Chondrocyte (in vitro differentiated cells): ENCODE results near the gene ARHGAP12. TPM values are rescaled to one million over a fixed set of nuclear protein-coding genes. Genes with fewer than 3 reads are reported as not detected.

ENCODE experiments used
- DNase-seq: peaks from one replicate; pipeline ENCODE4 v3.0.0; 2021; ENCODE audit warnings: mixed read lengths, low spot score
- H3K27ac Mint-ChIP-seq: one replicate; pipeline ENCODE4 v1.8.0; 2021; ENCODE audit warnings: mild to moderate bottlenecking, moderate library complexity, mixed read lengths; ENCODE audit not compliant: unreplicated experiment
- H3K27me3 Mint-ChIP-seq: 2 replicates; pipeline ENCODE4 v1.8.0; 2021; ENCODE audit warnings: low read depth, mixed read lengths
- H3K36me3 Mint-ChIP-seq: 2 replicates; pipeline ENCODE4 v1.8.0; 2021; ENCODE audit warnings: low read depth, mixed read lengths
- H3K4me1 Mint-ChIP-seq: 2 replicates; pipeline ENCODE4 v1.8.0; 2021; ENCODE audit warnings: low read depth, mild to moderate bottlenecking, mixed read lengths
- H3K4me3 Mint-ChIP-seq: one replicate; pipeline ENCODE4 v1.8.0; 2021; ENCODE audit warnings: mild to moderate bottlenecking, moderate library complexity, mixed read lengths; ENCODE audit not compliant: unreplicated experiment
- H3K9me3 Mint-ChIP-seq: 2 replicates; pipeline ENCODE4 v1.8.0; 2021; ENCODE audit warnings: low read depth, mixed read lengths
- total RNA-seq: library from RNA; stranded (reverse); gene quantifications from 3 replicates; pipeline ENCODE4 v1.2.1, GENCODE V29; 2021
- TF ChIP-seq, protein P1 (sequence below): fragments of 200-600 bp; sonication (generic); IDR thresholded peaks from 2 replicates; pipeline ENCODE4 v1.5.0; 2021; ENCODE audit warnings: antibody characterized with exemption, mild to moderate bottlenecking, moderate library complexity

Gene ARHGAP12
- total RNA-seq, 1 donor from 2014 or later, result 18.1 TPM

DNA sequence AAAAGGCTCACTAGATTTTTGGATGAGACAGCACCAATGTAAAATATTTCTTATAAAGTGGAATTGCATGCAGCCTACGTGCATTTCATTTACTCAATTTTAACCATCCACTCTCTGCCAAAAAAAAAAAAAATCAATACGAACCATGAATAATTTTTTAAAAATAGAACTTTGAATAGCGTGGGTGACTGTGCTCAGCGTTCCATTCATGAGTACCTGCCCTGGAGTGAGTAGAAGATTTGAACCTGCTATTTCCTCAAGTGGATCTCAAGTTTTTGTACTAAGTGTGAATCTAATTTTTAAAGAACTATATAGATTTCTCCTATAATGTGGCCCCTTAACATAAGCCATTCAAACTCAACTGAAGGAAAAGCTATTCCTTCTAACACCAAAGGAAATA lies 105.3 kb downstream of the ARHGAP12 start:
- Mint-ChIP-seq H3K27ac (no peak overlapping the region), H3K9me3 (no peaks in the 10 kb centered on the region), H3K27me3 (no peaks in the 10 kb centered on the region), H3K36me3 (peaks cover 3% of the 10 kb centered on the region), H3K4me3 (no peak overlapping the region), H3K4me1 (peaks cover 18% of the 10 kb centered on the region)
- TF ChIP-seq, protein P1, sequence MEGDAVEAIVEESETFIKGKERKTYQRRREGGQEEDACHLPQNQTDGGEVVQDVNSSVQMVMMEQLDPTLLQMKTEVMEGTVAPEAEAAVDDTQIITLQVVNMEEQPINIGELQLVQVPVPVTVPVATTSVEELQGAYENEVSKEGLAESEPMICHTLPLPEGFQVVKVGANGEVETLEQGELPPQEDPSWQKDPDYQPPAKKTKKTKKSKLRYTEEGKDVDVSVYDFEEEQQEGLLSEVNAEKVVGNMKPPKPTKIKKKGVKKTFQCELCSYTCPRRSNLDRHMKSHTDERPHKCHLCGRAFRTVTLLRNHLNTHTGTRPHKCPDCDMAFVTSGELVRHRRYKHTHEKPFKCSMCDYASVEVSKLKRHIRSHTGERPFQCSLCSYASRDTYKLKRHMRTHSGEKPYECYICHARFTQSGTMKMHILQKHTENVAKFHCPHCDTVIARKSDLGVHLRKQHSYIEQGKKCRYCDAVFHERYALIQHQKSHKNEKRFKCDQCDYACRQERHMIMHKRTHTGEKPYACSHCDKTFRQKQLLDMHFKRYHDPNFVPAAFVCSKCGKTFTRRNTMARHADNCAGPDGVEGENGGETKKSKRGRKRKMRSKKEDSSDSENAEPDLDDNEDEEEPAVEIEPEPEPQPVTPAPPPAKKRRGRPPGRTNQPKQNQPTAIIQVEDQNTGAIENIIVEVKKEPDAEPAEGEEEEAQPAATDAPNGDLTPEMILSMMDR, result no peak
- no peak for DNase-seq

DNA sequence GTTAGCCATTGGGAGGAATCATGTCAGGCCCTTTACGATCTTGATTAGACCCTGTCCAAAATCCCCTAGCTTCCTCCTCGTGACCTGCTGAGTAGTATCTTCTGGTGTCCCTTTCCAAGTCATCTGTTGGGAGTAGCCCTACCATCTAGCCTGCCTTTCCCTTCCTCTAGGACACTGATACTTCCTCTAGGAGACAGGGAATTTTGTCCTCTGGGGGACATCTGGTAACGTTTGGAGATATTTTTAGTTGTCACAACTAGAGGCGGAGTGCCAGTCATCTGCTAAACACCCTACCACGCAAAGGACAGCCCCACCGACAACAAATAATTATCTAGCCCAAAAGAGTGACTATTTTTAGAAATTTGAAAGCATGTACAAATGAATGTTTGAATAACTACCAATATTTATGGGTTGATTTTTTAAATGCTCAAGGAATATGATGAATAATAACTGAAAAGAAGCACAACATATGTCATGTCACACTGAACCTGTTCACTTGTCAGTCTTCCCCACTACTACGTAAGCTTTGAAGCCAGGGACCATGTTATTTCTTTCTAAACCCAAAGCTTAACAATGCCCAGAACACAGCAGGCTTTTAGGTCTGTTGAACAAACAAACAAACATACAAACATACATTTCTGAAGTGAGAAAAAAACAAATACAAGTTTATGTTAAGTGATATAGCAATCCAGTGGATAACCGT lies 105.9 kb downstream of the ARHGAP12 start:
- H3K4me1 Mint-ChIP-seq, result peaks cover 18% of the 10 kb centered on the region
- H3K36me3 Mint-ChIP-seq, result peaks cover 3% of the 10 kb centered on the region
- no peaks in the 10 kb centered on the region for H3K27me3 Mint-ChIP-seq
- DNase-seq, result no peak
- H3K4me3 Mint-ChIP-seq, result no peak overlapping the region
- H3K9me3 Mint-ChIP-seq, result no peaks in the 10 kb centered on the region
- TF ChIP-seq, protein P1, result no peak
- H3K27ac Mint-ChIP-seq, result no peak overlapping the region

DNA sequence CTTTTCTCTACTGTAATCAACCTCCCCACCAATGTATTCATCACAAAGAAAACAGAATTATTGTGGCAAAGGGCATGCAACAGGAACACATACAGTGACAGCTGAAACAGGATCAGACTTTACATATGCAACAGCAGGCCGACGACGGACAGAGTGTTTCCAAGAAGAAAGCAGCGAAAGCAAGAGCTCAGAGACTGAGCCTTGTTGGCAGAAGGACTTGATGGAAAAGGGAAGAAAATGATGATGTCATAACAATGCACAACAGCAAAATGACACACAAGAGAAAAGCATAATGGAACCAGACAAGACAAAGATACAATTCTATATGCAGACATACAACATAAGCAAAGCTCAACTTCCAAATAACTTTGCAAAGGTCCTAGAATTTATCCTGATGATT lies 106.5 kb downstream of the ARHGAP12 start:
- Mint-ChIP-seq H3K27ac (no peak overlapping the region), H3K36me3 (peaks cover 3% of the 10 kb centered on the region), H3K9me3 (no peaks in the 10 kb centered on the region), H3K4me3 (no peak overlapping the region), H3K4me1 (peaks cover 22% of the 10 kb centered on the region), H3K27me3 (no peaks in the 10 kb centered on the region)
- TF ChIP-seq, protein P1, result no peak
- no peak for DNase-seq

- TF ChIP-seq, protein P1, result no peak
- peaks cover 35% of the 10 kb centered on the region for H3K4me1 Mint-ChIP-seq
- peaks cover 3% of the 10 kb centered on the region for H3K36me3 Mint-ChIP-seq
- no peaks in the 10 kb centered on the region for H3K9me3 Mint-ChIP-seq
- DNase-seq, result no peak
- H3K27me3 Mint-ChIP-seq, result no peaks in the 10 kb centered on the region
- H3K27ac Mint-ChIP-seq, result peak overlapping the region; percentile 70
- H3K4me3 Mint-ChIP-seq, result no peak overlapping the region
These were observed 107.8 kb downstream of the ARHGAP12 start for GRCh38 chr10:31820778-31821369.

- Mint-ChIP-seq H3K36me3 (peaks cover 3% of the 10 kb centered on the region), H3K4me1 (peaks cover 38% of the 10 kb centered on the region), H3K27ac (no peak overlapping the region), H3K9me3 (no peaks in the 10 kb centered on the region), H3K4me3 (no peak overlapping the region), H3K27me3 (no peaks in the 10 kb centered on the region)
- no peak for DNase-seq
- TF ChIP-seq, protein P1, result no peak
These were observed 108.5 kb downstream of the ARHGAP12 start for GRCh38 chr10:31820096-31820495.
